22Rv1 (cell line): ENCODE results near the gene PRSS48.
A peak's percentile ranks its signal among the peaks of the same experiment; 100 is the strongest.

ENCODE experiments used
- H3K27ac ChIP-seq: fragments of 450-650 bp; 2 replicates; pipeline ENCODE4 v1.5.1; 2017
- ZFX ChIP-seq: fragments of 450-650 bp; IDR thresholded peaks from 2 replicates; pipeline ENCODE4 v1.6.1; 2017; ENCODE audit warnings: antibody characterized with exemption, borderline replicate concordance
- TF ChIP-seq, protein P1 (sequence below): fragments of 450-650 bp; IDR thresholded peaks from 2 replicates; pipeline ENCODE4 v1.5.1; 2017; ENCODE audit warnings: mild to moderate bottlenecking

PRSS48 gene

DNA sequence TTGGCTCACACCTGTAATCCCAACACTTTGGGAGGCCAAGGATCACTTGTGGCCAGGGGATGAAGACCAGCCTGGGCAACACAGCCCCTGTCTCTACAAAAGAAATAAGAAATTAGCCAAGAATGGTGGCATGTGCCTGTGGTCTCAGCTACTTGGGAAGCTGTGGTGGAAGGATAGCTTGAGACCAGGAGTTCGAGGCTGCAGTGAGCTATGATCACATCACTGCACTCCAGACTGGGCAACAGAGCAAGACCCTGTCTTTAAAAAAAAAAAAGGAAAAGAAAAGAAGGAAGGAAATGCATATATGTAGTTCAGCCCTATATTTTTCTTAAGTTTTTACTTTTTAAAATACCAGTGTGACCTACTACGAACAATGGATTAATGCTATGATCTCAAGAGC is 15.1 kb downstream of the PRSS48 start:
- TF ChIP-seq, protein P1, sequence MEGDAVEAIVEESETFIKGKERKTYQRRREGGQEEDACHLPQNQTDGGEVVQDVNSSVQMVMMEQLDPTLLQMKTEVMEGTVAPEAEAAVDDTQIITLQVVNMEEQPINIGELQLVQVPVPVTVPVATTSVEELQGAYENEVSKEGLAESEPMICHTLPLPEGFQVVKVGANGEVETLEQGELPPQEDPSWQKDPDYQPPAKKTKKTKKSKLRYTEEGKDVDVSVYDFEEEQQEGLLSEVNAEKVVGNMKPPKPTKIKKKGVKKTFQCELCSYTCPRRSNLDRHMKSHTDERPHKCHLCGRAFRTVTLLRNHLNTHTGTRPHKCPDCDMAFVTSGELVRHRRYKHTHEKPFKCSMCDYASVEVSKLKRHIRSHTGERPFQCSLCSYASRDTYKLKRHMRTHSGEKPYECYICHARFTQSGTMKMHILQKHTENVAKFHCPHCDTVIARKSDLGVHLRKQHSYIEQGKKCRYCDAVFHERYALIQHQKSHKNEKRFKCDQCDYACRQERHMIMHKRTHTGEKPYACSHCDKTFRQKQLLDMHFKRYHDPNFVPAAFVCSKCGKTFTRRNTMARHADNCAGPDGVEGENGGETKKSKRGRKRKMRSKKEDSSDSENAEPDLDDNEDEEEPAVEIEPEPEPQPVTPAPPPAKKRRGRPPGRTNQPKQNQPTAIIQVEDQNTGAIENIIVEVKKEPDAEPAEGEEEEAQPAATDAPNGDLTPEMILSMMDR: no peak
- TF ChIP-seq ZFX: no peak
- H3K27ac ChIP-seq: no peak overlapping the region

DNA sequence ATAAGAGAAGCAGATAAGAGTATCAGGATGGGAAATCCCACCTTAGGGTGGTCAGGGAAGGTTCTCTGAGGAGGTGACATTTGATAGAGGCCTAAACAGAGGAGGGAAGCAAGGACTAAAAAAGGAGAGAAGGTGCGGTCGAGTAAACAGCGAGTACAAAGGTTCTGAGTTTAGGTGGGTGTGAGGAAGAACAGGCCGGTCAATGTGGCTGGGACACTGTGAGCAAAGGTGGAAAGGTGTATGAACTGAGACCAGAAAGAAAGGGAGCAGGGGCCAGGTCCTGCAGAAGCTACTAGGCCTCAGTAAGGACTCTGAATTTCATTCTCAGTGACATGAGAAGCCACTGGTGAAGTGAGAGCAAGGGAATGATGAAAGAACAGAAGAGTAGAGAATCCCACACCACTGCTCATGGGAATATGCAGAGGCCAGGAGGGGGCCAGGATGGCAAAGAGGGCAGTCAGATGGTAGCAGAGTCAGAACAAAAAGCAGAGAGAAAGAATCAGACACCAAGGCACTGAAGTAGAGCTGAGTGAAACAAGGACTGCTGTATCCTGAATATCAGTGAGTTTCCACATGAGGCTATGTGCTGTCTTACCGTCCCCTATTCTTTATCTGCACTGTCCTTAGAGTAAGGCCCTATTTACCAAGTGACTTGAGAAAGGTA is 18.0 kb downstream of the PRSS48 start:
- TF ChIP-seq, protein P1: no peak
- no peak for TF ChIP-seq ZFX
- H3K27ac ChIP-seq: no peak overlapping the region

DNA sequence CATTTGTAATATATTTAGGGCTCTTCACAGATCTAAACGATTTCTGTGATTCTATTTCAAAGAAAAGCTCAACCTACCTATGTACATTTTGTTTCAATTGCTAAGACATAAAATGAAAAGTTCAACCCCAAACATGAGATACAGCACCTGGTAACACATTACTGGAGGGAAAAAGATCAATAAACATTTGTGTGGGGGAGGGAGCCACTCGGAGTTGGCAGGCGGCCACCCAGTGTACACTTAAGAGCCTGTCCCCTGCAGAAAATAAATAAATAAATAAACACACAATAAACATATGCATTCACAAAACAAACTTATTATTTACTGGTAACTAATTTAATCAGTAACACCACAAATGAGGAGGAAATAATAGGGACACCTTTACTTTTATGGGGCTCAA is 19.3 kb downstream of the PRSS48 start:
- H3K27ac ChIP-seq: no peak overlapping the region
- TF ChIP-seq ZFX: no peak
- TF ChIP-seq, protein P1: no peak

DNA sequence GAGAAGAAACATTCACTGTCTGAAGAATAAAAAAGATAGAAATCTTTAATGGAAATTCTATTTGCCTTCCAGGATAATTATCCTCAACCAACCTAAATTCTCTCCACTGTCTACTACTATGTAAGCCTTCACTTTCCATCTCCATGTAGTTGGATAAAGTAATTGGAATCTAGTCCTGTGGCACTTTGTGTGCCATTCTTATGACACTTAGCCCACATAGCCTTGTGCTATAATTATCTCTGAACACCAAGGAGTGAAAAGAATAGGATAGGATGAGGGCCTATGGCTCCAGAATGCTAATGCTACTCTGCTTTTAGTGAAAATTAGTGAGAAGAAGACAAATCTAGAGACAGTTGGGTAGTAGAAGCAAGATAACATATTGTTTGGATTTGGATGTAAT is 20.2 kb downstream of the PRSS48 start:
- H3K27ac ChIP-seq: no peak overlapping the region
- TF ChIP-seq, protein P1: no peak
- no peak for TF ChIP-seq ZFX

DNA sequence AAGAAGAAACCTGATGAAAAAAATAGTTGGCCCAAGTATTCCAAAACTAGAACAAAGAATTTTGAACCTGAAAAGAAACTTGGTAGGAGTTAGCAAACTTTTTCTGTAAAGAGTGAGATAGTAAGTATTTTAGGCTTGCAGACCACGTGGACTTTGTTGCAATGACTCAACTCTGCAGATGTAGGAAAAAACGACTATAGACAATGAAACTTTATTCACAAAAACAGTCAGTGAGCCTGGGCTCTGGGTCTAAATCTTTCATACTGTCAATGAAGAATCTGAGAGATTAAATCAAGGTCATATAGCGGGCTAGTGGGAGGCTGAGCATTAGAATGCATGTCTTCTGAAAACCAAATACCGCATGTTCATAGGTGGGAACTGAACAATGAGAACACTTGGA is 25.5 kb downstream of the PRSS48 start:
- H3K27ac ChIP-seq: no peak overlapping the region
- TF ChIP-seq, protein P1: no peak
- no peak for TF ChIP-seq ZFX

DNA sequence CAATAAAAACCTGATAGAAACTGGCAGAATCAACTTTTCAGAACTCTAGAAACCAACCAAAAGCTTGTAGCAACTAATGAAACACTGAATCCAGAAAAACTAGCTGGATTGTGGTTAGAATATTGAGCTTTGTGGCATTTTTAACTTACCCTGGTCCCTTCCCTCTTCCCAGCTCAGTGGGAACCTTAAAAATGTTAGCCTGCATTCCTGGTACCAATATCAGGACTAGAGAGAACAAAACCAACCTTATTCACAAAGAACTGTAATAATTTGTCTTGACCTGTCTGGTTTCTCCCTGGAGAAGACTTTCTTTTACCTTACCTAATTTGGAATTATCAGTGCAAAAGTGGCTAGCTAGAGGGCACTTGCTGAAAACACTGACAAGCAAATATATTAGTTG is 27.3 kb downstream of the PRSS48 start:
- no peak for TF ChIP-seq ZFX
- TF ChIP-seq, protein P1: no peak
- H3K27ac ChIP-seq: peak overlapping the region; percentile 15; the same call in 1 of the 2 replicates

DNA sequence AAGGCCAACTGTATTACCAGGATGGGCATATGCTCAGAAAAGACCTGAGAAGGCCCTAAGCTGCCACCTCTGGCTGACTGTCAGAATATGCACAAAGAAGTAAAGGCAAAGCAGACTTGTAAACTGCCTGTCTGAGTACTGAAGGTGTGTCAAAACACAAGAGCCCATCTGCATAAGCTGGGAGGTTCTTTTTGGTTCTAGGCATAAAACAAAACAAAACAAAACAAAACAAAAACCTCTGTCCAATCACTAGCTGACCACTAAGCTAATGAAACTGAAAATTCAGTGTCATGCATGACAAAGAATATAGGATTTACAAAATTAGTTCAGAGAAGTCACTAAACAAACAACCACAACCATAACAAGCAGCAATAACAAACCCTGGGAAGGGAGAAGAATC is 27.8 kb downstream of the PRSS48 start:
- H3K27ac ChIP-seq: peak overlapping the region; percentile 15; the same call in 1 of the 2 replicates
- no peak for TF ChIP-seq ZFX
- TF ChIP-seq, protein P1: peak; percentile 32; the same call in 1 of the 2 replicates
